ENCODE data around the gene PORCN. TPM values are rescaled to one million over a fixed set of nuclear protein-coding genes. Genes with fewer than 3 reads are reported as not detected.

Gene PORCN
- total and polyA plus RNA-seq, 5 donors, result 14.0 to 22.3 (median 17.9) TPM

- Histone ChIP-seq H3K27me3 (ENCODE audit: control insufficient read depth, insufficient read depth) (no peaks in the 10 kb centered on the region), H3K4me3 (ENCODE audit: low read length) (no peak overlapping the region), H3K9me3 (ENCODE audit: control insufficient read depth, low read length) (no peaks in the 10 kb centered on the region), H3K27ac (ENCODE audit: low read length) (no peak overlapping the region), H3K4me1 (ENCODE audit: control insufficient read depth, insufficient read depth, low read length) (no peaks in the 10 kb centered on the region)
- no peak for DNase-seq
- WGBS, result 93% methylated on average over 19 of the region's 19 CpGs
- ATAC-seq, result no peak
- intact Hi-C loops (cut with DNase I), result no loop called here
Observed at GRCh38 chrX:48477960-48478755, 30.6 kb upstream of the PORCN start.

GRCh38 chrX:48478806-48479205 lies 30.0 kb upstream of the PORCN start:
- ATAC-seq, result no peak
- intact Hi-C loops (cut with DNase I), result no loop called here

GRCh38 chrX:48480142-48480541 lies 28.6 kb upstream of the PORCN start:
- intact Hi-C loops (cut with DNase I), result no loop called here

More at GRCh38 chrX:48478806-48479205, 30.0 kb upstream of the PORCN start:
- Histone ChIP-seq H3K9me3 (ENCODE audit: control insufficient read depth, low read length) (no peaks in the 10 kb centered on the region), H3K27me3 (ENCODE audit: control insufficient read depth, insufficient read depth) (no peaks in the 10 kb centered on the region), H3K4me3 (ENCODE audit: low read length) (no peak overlapping the region), H3K27ac (ENCODE audit: low read length) (no peak overlapping the region), H3K4me1 (ENCODE audit: control insufficient read depth, insufficient read depth, low read length) (no peaks in the 10 kb centered on the region)
- WGBS, result 88% methylated on average over 5 of the region's 5 CpGs
- DNase-seq, result no peak

GRCh38 chrX:48480583-48480982 lies 28.2 kb upstream of the PORCN start:
- Histone ChIP-seq H3K27me3 (ENCODE audit: control insufficient read depth, insufficient read depth) (no peaks in the 10 kb centered on the region), H3K4me3 (ENCODE audit: low read length) (no peak overlapping the region)
- 91% methylated on average over 3 of the region's 3 CpGs for WGBS

More at GRCh38 chrX:48480142-48480541, 28.6 kb upstream of the PORCN start:
- Histone ChIP-seq H3K27me3 (ENCODE audit: control insufficient read depth, insufficient read depth) (no peaks in the 10 kb centered on the region), H3K4me3 (ENCODE audit: low read length) (no peak overlapping the region), H3K9me3 (ENCODE audit: control insufficient read depth, low read length) (no peaks in the 10 kb centered on the region), H3K4me1 (ENCODE audit: control insufficient read depth, insufficient read depth, low read length) (no peaks in the 10 kb centered on the region), H3K27ac (ENCODE audit: low read length) (no peak overlapping the region)
- no peak for ATAC-seq
- DNase-seq, result no peak
- 93% methylated on average over 3 of the region's 3 CpGs for WGBS

GRCh38 chrX:48482526-48482925 lies 26.3 kb upstream of the PORCN start:
- Histone ChIP-seq H3K9me3 (ENCODE audit: control insufficient read depth, low read length) (no peaks in the 10 kb centered on the region), H3K4me1 (ENCODE audit: control insufficient read depth, insufficient read depth, low read length) (no peaks in the 10 kb centered on the region), H3K4me3 (ENCODE audit: low read length) (no peak overlapping the region), H3K27me3 (ENCODE audit: control insufficient read depth, insufficient read depth) (no peaks in the 10 kb centered on the region), H3K27ac (ENCODE audit: low read length) (no peak overlapping the region)
- ATAC-seq (no peak), DNase-seq (no peak)
- intact Hi-C loops (cut with DNase I), result no loop called here
- 73% methylated on average over 7 of the region's 7 CpGs for WGBS

More at GRCh38 chrX:48480583-48480982, 28.2 kb upstream of the PORCN start:
- no peak for ATAC-seq
- Histone ChIP-seq H3K27ac (ENCODE audit: low read length) (no peak overlapping the region), H3K9me3 (ENCODE audit: control insufficient read depth, low read length) (no peaks in the 10 kb centered on the region), H3K4me1 (ENCODE audit: control insufficient read depth, insufficient read depth, low read length) (no peaks in the 10 kb centered on the region)
- no peak for DNase-seq
- intact Hi-C loops (cut with DNase I), result no loop called here

- Histone ChIP-seq H3K4me3 (ENCODE audit: low read length) (no peak overlapping the region), H3K4me1 (ENCODE audit: control insufficient read depth, insufficient read depth, low read length) (no peaks in the 10 kb centered on the region), H3K27ac (ENCODE audit: low read length) (no peak overlapping the region), H3K27me3 (ENCODE audit: control insufficient read depth, insufficient read depth) (no peaks in the 10 kb centered on the region), H3K9me3 (ENCODE audit: control insufficient read depth, low read length) (no peaks in the 10 kb centered on the region)
- 88% methylated on average over 10 of the region's 10 CpGs for WGBS
- intact Hi-C loops (cut with DNase I), result no loop called here
- no peak for DNase-seq
- ATAC-seq, result peak in 1 of 2 donors; percentile 10
Observed at GRCh38 chrX:48487362-48487798, 21.4 kb upstream of the PORCN start.

- 81% methylated on average over 3 of the region's 3 CpGs for WGBS
- no peaks in the 10 kb centered on the region for H3K9me3 ChIP-seq (ENCODE audit: control insufficient read depth, low read length)
- no peak overlapping the region for H3K4me3 ChIP-seq (ENCODE audit: low read length)
- intact Hi-C loops (cut with DNase I), result no loop called here
- no peaks in the 10 kb centered on the region for H3K4me1 ChIP-seq (ENCODE audit: control insufficient read depth, insufficient read depth, low read length)
- H3K27ac ChIP-seq (ENCODE audit: low read length), result no peak overlapping the region
- no peaks in the 10 kb centered on the region for H3K27me3 ChIP-seq (ENCODE audit: control insufficient read depth, insufficient read depth)
- no peak for DNase-seq
- no peak for ATAC-seq
Observed at GRCh38 chrX:48488034-48488433, 20.8 kb upstream of the PORCN start.

GRCh38 chrX:48489296-48489695 lies 19.5 kb upstream of the PORCN start:
- no peak for DNase-seq
- no peaks in the 10 kb centered on the region for H3K9me3 ChIP-seq (ENCODE audit: control insufficient read depth, low read length)
- no peaks in the 10 kb centered on the region for H3K4me1 ChIP-seq (ENCODE audit: control insufficient read depth, insufficient read depth, low read length)
- H3K27ac ChIP-seq (ENCODE audit: low read length), result no peak overlapping the region
- no peaks in the 10 kb centered on the region for H3K27me3 ChIP-seq (ENCODE audit: control insufficient read depth, insufficient read depth)
- no peak for ATAC-seq
- H3K4me3 ChIP-seq (ENCODE audit: low read length), result no peak overlapping the region
- WGBS, result 89% methylated on average over 9 of the region's 9 CpGs
- intact Hi-C loops (cut with DNase I), result no loop called here

- intact Hi-C loops (cut with DNase I), result loop anchor here in 1 of 4 donors (10.0 kb wide), 1 partner anchor 405 kb away; no protein-coding TSS in a partner anchor
- 65% methylated on average over 2 of the region's 2 CpGs for WGBS
- no peaks in the 10 kb centered on the region for H3K9me3 ChIP-seq (ENCODE audit: control insufficient read depth, low read length)
Observed at GRCh38 chrX:48489892-48490291, 18.9 kb upstream of the PORCN start.

GRCh38 chrX:48490661-48491060 lies 18.1 kb upstream of the PORCN start:
- H3K27me3 ChIP-seq (ENCODE audit: control insufficient read depth, insufficient read depth), result no peaks in the 10 kb centered on the region
- intact Hi-C loops (cut with DNase I), result loop anchor here in 1 of 4 donors (10.0 kb wide), 1 partner anchor 406 kb away; no protein-coding TSS in a partner anchor
- H3K4me1 ChIP-seq (ENCODE audit: control insufficient read depth, insufficient read depth, low read length), result no peaks in the 10 kb centered on the region
- DNase-seq (peak in 1 of 3 donors; percentile 3), ATAC-seq (no peak)
- no peak overlapping the region for H3K4me3 ChIP-seq (ENCODE audit: low read length)
- 87% methylated on average over 8 of the region's 8 CpGs for WGBS
- no peaks in the 10 kb centered on the region for H3K9me3 ChIP-seq (ENCODE audit: control insufficient read depth, low read length)
- no peak overlapping the region for H3K27ac ChIP-seq (ENCODE audit: low read length)

More at GRCh38 chrX:48489892-48490291, 18.9 kb upstream of the PORCN start:
- Histone ChIP-seq H3K27me3 (ENCODE audit: control insufficient read depth, insufficient read depth) (no peaks in the 10 kb centered on the region), H3K4me3 (ENCODE audit: low read length) (no peak overlapping the region), H3K27ac (ENCODE audit: low read length) (no peak overlapping the region), H3K4me1 (ENCODE audit: control insufficient read depth, insufficient read depth, low read length) (no peaks in the 10 kb centered on the region)
- no peak for DNase-seq
- no peak for ATAC-seq

GRCh38 chrX:48491809-48492208 lies 17.0 kb upstream of the PORCN start:
- 91% methylated on average over 9 of the region's 9 CpGs for WGBS

More at GRCh38 chrX:48491809-48492208, 17.0 kb upstream of the PORCN start:
- Histone ChIP-seq H3K4me3 (ENCODE audit: low read length) (no peak overlapping the region), H3K27ac (ENCODE audit: low read length) (no peak overlapping the region), H3K9me3 (ENCODE audit: control insufficient read depth, low read length) (no peaks in the 10 kb centered on the region), H3K27me3 (ENCODE audit: control insufficient read depth, insufficient read depth) (no peaks in the 10 kb centered on the region), H3K4me1 (ENCODE audit: control insufficient read depth, insufficient read depth, low read length) (no peaks in the 10 kb centered on the region)
- DNase-seq (no peak), ATAC-seq (no peak)
- intact Hi-C loops (cut with DNase I), result loop anchor here in 1 of 4 donors (10.0 kb wide), 1 partner anchor 407 kb away; no protein-coding TSS in a partner anchor

All from right cardiac atrium (tissue), 5 donors.